Measurements from ENCODE around the gene TMEM258.

TMEM258 gene

DNA sequence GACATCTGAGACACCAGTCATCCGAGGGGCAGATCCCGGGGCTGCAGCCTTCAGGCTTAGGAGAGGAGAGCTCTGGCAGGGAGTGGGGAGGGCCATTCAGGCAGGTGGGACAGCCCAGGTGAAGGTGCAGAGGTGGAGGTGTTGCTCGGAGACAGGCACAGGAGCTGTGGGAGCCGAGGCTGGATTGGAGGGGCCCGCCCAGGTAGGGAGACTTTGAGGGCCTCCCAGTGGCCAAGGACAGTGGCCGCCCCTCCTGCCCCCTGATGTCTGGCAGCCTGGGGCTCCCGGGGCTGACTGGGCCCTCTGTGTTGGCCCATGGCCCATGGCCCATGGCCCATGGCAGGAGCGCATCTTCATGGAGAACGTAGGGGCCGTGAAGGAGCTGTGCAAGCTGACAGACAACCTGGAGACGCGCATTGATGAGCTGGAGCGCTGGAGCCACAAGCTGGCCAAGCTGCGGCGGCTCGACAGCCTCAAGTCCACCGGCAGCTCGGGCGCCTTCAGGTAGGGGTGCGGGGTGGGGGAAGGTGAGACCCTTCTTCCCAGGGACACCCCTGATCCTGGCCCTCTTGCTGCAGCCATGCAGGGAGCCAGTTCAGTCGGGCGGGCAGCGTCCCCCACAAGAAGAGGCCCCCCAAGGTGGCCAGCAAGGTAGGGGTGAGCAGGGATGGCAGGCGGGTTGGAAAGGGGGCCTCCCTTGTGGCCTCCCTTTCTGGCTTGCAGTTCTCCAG is 13.3 kb downstream of the TMEM258 start:
- H3K27ac ChIP-seq: no peak overlapping the region
- DNase-seq (ENCODE audit: low read depth, low spot score): no peak

DNA sequence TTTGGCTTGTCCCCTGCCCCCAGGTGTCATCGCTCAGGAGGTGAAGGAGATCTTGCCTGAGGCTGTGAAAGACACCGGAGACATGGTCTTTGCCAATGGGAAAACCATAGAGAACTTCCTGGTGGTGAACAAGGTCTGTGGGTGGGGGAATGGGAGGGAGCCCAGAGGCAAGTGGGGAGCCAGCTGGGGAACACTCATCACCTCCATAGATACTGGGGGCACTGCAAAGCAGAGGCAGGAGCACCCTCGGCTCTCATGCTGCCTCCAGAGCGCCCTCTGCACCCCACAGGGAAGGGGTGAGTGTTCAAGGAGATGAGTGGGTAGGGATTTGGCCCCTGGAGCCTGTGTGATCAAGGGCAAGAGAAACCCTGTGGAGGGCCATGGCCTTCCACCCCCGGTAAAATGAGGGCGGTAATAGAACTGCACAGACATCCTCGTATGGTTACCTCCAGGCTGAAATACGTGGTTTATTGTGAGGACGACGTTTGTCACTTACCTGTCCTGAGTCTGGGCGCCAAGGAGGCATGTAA is 14.0 kb downstream of the TMEM258 start:
- DNase-seq (ENCODE audit: low read depth, low spot score): no peak
- H3K27ac ChIP-seq: no peak overlapping the region

DNA sequence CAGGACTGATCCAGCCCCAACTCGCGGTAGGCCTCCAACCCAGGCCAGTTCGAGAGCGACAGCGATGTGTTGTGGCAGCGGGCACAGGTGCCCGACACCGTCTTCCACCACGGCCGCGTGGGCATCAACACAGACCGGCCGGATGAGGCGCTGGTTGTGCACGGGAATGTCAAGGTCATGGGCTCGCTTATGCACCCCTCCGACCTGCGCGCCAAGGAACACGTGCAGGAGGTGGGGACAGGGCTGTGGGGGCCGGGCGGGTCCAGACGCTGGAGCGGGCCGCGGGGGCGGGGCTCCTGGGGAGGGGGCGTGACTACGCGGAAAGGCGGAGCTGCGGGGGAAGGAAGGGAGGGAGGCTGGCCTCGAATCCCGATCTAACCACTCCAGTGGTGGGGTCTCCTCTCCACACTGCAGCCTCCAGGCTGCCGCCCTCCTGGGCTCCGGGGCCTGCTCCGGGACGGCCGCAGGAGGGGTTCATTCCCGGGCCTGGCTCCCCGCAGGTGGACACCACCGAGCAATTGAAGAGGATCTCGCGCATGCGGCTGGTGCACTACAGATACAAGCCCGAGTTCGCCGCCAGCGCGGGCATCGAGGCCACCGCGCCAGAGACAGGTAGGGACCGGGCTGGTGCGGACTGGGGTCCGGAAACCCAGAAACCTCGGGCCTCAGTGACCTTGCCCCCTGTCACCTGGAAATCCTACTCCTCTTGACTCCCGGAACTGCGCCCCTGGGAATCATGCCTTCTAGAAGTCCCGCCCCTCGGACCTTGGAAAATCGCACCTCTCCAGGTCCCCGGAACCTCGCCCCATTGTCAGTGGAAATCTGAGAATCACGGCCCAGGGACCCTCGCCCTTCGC is 14.9 kb downstream of the TMEM258 start:
- DNase-seq (ENCODE audit: low read depth, low spot score): no peak
- no peak overlapping the region for H3K27ac ChIP-seq

DNA sequence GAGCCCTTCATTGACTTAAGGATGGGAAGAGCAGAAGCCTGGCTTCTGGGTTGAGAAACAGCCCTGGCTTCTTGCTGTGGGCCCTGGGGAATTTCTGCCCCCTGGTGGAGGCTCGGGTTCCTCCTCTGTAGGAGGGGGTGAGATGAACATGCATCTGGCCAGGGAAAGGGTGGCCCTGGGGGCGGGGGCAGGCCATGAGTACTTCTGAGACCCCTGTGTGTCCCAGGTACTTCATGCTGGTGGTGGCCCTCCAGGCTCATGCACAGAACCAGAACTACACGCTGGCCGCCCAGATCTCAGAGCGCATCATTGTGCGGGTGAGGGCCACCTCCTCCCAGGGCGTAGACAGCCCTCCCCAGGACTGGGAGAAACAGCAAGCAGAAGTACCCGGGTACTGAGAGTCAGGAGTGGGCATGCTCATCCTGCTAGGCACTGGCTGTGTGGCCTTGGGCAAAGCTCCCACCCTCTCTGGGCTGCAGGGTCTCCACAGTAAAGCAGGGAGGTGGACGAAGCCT is 15.8 kb downstream of the TMEM258 start:
- H3K27ac ChIP-seq: no peak overlapping the region

DNA sequence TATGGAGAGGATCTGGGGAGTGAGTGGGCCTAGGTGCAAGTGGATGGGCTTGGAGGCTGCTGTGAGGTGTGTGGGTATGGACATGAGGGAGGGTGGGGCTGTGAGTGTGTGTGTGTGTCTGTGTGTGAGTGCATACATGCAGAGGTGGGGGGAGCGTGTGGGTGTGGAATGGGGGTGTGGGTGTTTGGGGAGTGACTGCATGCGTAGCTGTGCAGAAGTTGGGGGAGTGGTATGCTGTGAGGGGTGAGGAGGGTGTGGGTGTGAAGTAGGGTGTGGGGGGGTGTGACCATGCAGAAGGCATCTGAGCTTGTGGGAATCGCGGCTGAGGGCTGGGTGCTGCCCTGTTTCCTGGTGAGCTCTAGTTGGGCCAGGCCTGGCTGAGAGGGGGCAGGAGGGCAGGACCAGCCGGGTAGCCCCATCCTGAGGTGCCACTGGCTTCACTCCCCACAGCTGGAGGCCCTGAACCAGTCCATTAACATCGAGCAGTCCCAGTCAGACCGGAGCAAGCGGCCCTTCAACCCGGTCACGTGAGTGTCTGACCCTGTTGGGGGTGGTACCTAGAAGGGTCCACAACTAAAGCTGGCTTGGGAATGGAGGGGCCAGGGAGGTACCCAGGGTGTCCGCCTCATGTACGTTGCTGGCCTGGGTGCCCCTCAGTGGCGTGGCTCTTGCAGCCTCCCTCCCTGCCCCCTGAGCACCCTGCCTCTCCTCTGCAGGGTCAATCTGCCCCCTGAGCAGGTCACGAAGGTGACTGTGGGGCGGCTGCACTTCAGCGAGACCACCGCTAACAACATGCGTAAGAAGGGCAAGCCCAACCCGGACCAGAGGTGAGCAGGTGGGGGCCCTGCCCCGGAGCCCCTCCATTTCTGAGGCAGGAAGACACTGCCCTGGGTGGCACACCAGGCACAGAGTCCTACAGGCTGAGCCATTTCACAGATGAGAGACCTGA is 16.5 kb downstream of the TMEM258 start:
- H3K27ac ChIP-seq: no peak overlapping the region
- DNase-seq (ENCODE audit: low read depth, low spot score): no peak

More for the DNA sequence above, 15.8 kb downstream of the TMEM258 start:
- DNase-seq (ENCODE audit: low read depth, low spot score): no peak

DNA sequence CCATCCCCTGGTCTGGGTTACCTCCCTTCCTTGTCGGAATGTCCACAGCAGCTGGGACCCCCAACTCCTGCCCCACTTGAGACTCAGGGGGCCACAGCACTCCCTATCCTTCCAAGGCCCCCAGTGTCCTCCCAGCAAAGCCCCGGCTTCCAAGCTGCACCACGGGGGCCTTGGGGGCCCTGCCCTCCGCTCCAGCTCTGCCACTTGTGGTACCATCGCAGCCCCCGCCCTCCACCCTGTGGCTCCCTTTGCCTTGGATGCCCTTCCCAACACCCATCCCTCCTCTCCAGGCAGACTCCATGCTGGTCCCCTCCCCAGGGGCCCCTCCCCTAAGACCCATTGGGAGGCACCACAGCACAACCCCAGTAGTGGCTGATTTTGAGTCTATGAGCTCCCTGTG is 17.3 kb downstream of the TMEM258 start:
- no peak overlapping the region for H3K27ac ChIP-seq
- DNase-seq (ENCODE audit: low read depth, low spot score): no peak

DNA sequence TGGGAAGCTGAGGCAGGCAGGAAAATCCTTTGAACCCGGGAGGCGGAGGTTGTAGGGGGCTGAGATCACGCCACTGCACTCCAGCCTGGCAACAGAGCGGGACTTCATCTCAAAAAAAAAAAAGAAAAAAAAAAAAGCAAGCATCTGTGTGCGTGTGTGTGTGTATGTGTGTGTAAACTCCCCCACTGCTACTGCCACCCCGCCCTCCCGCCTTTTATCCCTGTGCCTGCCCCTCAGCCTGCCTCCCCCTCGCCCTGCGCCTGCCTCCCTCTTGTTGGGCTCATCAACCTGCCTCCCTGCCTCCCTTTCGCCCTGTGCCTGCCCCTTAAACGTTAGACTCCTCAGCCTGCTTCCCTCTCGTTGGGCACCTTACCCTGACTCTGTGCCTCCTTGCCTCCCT is 18.0 kb downstream of the TMEM258 start:
- H3K27ac ChIP-seq: no peak overlapping the region
- DNase-seq (ENCODE audit: low read depth, low spot score): no peak

DNA sequence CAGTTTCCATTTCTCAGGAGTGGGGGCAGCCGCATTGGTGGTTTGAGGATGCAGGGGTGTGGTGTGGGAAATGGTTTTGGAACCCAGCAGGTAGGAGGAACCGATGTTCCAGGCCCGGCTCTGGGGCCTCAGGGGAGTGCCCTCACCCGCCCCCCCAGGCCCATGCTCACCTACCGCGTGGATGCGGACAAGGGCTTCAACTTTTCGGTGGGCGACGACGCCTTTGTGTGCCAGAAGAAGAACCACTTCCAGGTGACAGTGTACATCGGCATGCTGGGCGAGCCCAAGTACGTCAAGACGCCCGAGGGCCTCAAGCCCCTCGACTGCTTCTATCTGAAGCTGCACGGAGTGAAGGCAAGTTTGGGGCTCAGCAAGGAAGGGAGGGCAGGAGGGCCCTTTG is 18.6 kb downstream of the TMEM258 start:
- DNase-seq (ENCODE audit: low read depth, low spot score): no peak
- H3K27ac ChIP-seq: no peak overlapping the region

DNA sequence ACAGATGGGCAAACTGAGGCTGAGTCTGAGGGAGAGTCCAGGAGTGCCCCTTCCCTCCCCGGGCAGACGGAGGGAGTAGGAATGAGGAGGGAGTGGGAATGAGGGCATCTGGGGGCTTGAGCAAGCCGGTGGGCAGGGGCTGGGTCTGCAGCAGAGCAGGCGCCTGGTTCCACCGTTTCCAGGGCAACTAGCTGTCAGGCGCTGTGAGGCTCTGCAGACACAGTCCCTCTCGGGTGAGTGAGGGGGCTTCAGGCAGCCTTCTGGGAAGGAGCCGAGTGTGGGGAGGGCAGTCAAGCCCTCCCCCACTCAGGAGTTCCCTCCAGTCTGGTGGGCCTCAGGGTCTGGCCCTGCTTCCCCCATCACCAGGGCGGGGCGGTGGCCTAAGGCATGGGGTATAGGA is 19.0 kb downstream of the TMEM258 start:
- no peak overlapping the region for H3K27ac ChIP-seq
- DNase-seq (ENCODE audit: low read depth, low spot score): no peak

DNA sequence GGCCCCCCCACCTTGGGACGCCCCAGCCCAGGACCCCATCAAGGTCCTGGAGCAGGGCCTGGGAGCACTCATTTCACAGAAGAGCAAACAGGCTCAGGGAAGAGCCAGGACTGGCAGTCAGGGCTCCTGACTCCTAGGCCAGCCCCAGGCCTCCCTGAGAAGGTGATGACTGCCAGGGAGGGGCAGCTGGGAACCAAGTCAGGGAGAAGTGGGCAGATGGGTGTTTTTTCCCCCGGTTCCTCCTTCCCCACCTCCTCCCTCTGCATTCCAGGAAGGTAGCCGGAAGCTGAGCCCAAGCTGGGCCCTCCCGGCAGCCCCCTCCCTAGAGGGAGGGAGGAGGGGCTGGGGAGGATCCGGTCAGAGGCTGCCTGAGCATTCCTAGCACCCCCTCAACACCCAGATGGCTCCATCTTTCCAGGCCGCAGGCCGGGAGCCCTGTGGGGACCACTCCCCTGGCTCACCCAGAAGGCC is 20.4 kb downstream of the TMEM258 start:
- DNase-seq (ENCODE audit: low read depth, low spot score): no peak
- no peak overlapping the region for H3K27ac ChIP-seq

DNA sequence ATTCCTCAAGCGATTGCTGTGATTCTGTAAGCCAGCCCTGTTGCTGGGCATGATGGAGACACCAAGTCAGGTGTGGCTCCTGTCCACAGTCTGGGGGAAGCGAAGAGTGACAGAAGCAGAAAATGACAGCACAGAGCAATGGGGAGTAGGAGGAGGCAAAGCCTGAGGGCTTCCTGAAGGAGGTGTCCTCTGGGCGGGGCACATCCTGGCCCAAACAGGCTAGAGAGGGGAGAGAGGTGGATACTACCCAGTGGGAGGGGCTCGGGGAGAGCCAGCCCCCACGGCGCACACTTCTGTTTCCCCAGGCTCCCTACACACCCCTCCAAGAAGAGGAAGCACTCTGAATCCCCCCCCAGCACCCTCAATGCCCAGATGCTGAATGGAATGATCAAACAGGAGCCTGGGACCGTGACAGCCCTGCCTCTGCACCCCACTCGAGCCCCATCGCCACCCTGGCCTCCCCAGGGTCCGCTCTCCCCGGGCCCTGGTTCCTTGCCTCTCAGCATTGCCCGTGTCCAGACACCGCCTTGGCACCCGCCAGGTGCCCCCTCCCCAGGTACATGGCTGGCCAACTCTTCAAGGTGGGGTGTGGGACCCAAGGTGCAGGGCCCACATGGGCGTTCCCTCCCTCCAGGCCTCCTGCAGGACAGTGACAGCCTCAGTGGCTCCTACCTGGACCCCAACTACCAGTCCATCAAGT is 21.1 kb downstream of the TMEM258 start:
- DNase-seq (ENCODE audit: low read depth, low spot score): no peak

DNA sequence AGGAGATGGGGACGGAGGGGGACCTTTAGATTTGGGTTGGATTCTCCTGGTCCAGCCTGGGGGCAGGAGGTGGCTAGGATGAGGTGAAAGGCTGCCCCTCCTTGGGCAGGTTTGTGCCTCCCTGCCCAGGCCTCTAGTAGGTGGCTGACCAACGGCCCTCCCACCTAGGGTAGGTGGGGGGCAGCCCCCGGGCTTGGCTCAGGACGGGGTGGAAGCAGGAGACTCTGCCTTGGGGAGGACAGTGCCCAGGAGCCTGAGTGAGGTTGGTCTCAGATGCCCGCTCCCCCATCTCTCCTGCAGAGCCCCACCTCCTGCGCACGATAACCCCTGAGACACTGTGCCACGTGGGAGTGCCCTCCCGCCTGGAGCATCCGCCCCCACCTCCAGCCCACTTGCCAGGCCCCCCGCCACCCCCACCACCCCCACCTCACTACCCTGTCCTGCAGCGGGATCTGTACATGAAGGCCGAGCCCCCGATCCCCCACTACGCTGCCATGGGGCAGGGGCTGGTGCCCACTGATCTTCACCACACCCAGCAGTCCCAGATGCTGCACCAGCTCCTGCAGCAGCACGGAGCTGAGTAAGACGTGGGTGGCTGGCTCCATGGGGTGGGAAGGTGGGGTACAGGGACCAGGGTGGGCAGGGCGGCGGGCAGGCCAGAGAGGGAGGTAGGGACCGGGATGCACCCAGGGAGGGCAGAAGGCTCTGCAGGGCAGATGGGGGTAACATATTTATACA is 22.3 kb downstream of the TMEM258 start:
- DNase-seq (ENCODE audit: low read depth, low spot score): no peak
- no peak overlapping the region for H3K27ac ChIP-seq

More for the DNA sequence above, 21.1 kb downstream of the TMEM258 start:
- H3K27ac ChIP-seq: no peak overlapping the region

DNA sequence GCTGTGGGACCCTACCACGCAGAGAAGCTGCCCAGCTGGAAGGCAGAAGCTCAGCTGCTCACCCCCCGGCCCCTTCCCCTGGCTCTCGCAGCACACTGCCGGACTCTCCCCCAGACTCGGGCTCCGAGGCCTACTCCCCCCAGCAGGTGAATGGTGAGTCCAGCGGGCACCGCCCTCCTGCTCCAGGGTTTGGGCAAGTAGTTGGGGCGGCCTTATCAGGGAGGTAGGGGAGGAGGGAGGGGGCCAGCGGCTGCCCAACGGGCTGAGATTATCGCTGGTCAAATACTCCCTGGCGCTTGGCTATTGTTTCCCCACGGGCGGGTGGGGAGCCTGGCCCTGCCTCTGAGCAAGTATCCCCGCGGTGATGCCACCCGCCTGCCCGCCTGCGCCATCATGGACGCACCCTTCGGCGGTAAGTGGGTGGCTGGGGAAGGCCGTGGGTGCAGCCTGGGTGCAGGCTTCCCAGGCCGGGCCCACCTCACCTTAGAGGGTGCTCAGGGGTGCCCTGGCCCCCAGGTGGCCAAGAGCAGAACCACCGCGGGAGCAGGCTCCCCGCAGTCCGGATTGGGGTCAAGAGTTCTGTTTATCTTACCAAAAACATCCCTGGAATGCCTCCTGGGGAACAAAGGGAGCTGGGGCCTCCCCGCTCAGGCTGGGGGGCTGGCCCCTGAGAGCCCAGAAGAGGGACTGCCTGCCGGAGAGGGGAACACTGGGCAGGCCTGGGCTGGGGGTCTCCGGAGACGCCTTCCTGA is 23.1 kb downstream of the TMEM258 start:
- DNase-seq (ENCODE audit: low read depth, low spot score): no peak
- no peak overlapping the region for H3K27ac ChIP-seq

DNA sequence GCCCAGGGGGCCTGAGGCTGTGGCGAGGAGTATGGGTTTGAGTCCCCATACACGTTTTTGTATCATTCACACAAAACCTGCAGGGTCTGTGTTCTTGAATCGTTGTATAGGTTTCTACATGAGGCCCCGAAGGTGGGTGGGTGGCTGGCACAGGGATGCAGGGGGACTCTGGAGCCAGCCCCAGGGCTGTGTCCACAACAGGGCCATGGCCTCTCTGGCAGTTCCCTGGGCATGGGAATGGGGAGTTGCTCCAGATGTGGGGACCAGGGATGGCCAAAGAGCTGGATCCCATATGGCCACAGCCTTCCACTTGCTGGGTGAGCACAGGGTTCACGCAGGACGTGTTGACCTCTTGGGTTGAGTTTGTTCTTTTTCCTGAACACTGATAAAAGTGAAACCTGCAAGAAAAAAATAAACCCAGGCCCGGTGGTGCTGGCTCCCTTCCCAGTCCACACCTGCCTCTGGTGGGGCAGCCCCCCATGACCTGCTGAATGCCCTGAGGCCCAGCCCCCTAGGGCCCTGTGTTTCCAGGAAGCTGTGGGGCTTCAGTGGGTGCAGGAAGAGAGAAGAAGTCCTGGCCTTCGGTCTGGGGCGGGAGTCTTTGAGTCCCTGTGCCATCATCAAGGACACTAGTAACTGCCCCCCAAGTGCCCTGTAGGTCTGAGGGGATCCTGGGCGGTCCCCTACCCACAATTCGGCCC is 23.9 kb downstream of the TMEM258 start:
- DNase-seq (ENCODE audit: low read depth, low spot score): no peak
- H3K27ac ChIP-seq: no peak overlapping the region

DNA sequence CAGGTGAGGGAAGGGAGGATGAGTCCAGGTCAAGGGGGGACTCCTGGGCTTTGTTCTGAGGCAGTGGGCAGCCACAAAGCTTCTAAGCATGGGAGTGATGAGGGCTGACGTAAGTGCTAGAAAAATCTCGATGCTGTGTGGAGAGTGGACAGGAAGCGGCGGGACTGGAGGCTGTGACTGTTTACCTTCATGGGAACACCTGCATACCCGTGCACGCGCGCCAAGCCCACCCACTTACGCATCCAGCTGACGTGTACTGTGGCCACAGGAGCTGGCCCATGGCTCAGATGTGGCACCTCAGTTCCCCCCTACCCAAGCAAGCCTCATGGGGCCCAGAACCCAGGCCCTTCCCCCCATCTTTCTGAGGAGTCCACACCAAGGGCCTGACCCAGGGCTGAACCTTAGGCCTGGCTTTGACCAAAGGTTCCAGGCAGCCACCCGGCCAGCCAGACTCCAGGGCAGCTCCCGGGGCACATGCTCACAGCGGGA is 26.0 kb downstream of the TMEM258 start:
- DNase-seq (ENCODE audit: low read depth, low spot score): no peak
- no peak overlapping the region for H3K27ac ChIP-seq

DNA sequence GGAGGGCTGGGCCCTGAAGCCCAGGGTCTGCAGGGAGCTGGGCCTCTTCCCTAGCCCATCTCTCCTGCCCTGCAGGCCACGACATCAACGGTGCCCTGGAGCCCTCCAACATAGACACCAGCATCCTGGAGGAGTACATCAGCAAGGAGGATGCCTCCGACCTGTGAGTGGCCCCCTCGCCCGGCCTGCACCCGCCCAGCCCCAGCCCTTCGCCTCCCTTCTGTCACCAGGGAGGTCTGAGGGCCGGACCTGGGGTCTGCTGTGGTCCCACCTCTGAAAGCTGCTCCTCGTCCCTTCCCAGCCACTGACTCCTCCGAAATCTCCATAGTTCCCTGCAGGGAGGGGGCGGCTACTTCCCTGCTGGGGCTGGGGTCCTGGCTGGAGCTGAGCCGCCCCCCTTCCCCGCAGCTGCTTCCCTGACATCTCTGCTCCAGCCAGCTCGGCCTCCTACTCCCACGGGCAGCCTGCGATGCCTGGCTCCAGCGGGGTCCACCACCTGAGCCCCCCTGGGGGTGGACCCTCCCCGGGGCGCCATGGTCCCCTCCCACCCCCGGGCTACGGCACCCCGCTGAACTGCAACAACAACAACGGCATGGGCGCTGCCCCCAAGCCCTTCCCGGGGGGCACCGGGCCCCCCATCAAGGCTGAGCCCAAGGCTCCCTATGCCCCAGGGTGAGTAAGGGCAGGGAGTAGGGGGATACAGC is 26.7 kb downstream of the TMEM258 start:
- DNase-seq (ENCODE audit: low read depth, low spot score): no peak
- H3K27ac ChIP-seq: no peak overlapping the region
